ENCODE measurements around the gene ARHGAP22. TPM values are rescaled to one million over a fixed set of nuclear protein-coding genes. Genes with fewer than 3 reads are reported as not detected.

The ARHGAP22 gene
- total RNA-seq, 1 donor from 2014 or later, result 24.5 TPM

DNA sequence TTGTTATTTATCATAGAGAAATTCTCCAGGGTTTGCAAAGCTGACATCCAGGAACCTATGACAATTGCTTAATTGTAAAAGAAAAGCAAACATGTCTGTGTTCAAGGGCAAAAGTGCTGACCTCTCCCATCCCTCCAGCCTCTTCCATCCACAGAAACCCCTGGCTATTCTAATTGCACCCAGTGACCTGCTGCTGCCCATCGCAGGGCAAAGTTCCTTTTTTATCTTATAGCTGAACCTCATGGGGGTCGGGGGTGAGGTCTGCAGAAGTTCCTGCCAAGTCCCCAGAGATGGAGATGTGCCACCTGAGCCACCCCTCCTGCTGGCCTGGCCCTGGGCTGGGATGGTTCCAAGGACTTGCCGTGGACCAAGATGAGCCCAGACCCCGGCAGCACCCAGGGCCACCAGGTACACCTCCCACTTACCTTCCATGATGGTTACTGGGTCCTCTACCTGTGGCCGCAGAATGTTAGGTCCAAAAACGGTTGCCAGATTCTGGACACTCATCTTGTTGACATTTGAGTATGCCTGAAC lies 151.9 kb downstream of the ARHGAP22 start:
- H3K4me3 ChIP-seq (ENCODE audit: low read depth, low read length), result no peak overlapping the region
- no peak for DNase-seq (ENCODE audit: low read depth)
- TF ChIP-seq, protein P1, sequence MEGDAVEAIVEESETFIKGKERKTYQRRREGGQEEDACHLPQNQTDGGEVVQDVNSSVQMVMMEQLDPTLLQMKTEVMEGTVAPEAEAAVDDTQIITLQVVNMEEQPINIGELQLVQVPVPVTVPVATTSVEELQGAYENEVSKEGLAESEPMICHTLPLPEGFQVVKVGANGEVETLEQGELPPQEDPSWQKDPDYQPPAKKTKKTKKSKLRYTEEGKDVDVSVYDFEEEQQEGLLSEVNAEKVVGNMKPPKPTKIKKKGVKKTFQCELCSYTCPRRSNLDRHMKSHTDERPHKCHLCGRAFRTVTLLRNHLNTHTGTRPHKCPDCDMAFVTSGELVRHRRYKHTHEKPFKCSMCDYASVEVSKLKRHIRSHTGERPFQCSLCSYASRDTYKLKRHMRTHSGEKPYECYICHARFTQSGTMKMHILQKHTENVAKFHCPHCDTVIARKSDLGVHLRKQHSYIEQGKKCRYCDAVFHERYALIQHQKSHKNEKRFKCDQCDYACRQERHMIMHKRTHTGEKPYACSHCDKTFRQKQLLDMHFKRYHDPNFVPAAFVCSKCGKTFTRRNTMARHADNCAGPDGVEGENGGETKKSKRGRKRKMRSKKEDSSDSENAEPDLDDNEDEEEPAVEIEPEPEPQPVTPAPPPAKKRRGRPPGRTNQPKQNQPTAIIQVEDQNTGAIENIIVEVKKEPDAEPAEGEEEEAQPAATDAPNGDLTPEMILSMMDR (conservative IDR thresholded peaks at IDR 0.05; ENCODE audit: low read depth, low read length), result no peak

DNA sequence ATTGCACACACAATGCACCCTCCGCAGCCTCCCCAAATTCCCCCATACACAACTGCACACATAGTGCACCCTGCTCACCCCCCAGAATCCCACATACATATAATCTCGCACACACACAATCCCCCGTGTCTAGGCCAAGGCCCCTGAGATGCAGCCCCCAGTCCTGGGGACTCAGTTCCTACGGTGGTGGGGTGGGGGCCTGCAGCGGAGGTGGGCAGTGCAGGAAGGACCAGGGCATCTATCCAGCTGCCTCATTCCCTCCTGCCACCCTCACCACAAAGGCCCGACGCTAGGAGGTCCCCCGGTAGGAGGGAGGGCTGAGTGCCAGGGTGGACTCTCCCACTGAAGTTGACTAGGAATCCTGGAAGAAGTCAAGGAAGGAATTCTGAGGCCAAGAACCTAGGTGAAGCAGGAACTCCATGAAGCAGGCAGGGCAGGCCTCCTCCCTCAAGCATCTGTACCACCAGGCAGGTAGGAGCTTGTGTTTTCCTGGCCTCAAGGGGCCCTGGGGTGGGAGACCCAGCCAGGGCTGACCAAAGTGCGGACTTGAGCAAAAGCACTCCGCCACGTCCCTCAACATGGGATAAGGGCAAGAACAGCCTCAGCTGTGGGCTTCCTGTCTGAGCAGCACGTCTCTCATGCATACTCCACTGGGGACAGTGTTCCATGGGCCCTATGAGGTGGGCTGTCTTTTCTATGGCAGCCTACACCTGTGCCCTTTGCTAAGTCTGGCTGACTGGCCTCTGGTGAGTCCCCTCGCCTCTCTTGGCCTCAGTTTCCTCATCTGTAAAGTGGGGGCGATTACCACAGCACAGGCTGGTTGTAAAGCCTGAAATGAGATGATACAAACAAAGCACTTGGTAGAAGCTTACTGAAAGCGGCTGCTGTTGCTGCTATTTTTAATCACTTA lies 152.6 kb downstream of the ARHGAP22 start:
- no peak overlapping the region for H3K4me3 ChIP-seq (ENCODE audit: low read depth, low read length)
- TF ChIP-seq, protein P1 (conservative IDR thresholded peaks at IDR 0.05; ENCODE audit: low read depth, low read length), result no peak
- DNase-seq (ENCODE audit: low read depth), result no peak

DNA sequence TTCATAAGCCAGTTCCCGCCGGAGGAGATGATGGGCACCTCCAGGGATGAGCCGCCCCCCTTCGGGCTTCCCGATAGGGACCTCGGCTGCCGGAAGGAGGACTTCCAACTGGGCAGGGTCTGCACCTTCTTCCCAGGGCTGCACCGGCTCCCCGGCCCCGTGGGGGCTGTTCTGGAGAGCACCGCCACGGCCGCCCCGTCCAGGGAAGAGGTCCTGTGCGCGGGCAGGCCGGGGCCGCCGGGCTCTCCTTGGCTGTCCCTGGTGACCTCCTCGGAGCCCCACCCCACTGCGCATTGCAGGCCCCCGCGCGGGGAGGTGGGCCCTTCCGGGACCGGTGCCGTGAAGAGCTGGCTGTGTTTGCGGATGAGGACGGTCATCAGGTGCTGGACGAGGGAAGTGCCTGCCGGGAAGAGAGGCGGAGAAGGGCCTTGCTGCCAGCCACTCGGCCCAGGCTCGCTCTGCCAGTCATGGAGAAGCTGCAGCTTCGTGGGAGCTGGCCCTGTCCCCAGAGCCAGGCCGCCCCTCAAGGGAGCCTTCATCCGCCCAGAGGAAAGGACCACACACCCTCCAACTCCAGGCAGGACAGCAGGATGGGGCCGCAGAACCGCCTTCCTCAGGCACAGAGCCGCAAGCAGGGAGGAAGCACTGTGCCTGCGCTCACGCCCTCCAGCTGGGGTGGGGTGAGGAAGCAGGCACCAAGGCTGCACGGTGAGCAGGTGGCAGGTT lies 154.0 kb downstream of the ARHGAP22 start:
- TF ChIP-seq, protein P1 (conservative IDR thresholded peaks at IDR 0.05; ENCODE audit: low read depth, low read length), result no peak
- no peak for DNase-seq (ENCODE audit: low read depth)
- no peak overlapping the region for H3K4me3 ChIP-seq (ENCODE audit: low read depth, low read length)

DNA sequence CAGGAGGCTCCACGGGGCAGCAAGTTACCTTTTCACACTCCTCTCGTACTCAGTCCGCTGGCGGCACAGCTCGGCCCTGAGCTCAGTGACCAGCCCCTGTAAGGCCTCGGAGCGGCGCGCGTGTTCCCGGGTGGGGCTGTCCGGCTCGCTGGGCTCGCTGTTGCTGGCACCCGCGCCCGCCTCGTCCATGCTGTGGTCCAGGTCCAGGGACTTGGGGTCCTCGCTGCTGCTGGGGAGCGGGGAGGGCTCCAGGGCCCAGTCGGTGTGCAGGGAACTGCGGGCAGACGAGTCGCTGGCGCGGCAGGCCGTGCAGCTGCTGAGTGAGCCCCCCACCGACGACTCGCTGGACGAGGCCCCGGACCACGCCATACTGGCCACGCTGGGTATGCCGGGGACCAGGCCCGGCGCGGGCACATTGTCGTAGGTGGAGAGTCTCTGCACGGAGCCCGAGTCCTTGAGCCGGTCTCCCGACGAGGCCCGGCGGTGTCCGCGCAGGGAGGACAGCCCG lies 154.6 kb downstream of the ARHGAP22 start:
- DNase-seq (ENCODE audit: low read depth), result no peak
- no peak overlapping the region for H3K4me3 ChIP-seq (ENCODE audit: low read depth, low read length)
- TF ChIP-seq, protein P1 (conservative IDR thresholded peaks at IDR 0.05; ENCODE audit: low read depth, low read length), result no peak

DNA sequence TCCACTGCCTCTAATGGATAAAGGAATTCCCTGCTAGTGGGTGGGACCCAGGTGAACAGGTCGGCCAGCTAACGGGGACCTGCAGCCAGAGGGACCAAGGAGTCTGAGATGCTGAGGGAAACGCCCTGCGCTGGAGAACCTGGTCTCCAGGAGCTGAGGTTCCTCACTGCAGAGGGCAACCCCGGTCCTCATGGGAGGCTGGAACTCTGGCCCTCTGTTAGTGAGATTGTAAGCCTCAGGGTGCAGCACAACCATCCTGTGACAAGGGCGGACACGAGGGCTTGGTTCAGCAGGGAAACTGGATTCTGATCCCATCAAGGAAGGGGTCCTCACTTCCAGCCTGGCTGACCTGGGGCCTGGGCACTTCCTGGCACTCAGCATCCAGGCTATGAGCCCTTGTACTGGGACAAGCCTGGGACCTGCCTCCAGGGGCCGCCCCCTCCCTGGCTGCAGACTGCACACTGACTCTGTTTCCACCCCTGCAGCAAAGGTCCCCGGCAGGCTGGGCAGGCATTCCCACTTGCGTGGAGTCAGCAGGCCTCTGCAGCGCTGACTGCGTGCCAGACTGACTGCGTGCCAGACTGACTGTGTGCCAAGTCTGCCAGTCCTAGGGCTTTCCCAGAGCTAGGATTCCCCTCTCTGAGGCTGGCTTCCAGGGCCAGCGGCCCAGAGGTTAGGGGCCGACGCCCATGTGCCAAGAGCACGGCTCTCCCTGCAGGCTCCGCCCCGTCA lies 155.2 kb downstream of the ARHGAP22 start:
- DNase-seq (ENCODE audit: low read depth), result no peak
- H3K4me3 ChIP-seq (ENCODE audit: low read depth, low read length), result no peak overlapping the region
- TF ChIP-seq, protein P1 (conservative IDR thresholded peaks at IDR 0.05; ENCODE audit: low read depth, low read length), result no peak

DNA sequence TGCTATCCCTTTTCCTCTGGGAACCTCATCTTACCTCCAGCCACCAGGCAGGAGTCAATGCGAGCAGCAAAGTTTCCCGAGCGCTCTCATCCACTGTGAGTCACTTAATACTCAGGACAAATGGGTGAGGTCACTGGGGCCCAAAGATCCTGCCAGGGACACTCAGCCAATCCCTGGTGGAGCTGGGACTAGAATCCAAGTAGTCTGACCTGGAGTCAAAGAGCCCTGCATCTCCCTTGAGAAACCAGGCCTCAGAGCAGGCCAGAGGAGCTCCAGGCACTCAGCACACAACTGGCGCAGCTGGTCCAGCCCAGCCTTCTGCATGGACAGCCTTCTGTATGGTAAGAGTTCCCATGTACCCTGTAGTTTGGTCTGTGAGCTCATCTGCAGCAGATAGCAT lies 156.1 kb downstream of the ARHGAP22 start:
- DNase-seq (ENCODE audit: low read depth), result no peak
- no peak overlapping the region for H3K4me3 ChIP-seq (ENCODE audit: low read depth, low read length)
- TF ChIP-seq, protein P1 (conservative IDR thresholded peaks at IDR 0.05; ENCODE audit: low read depth, low read length), result no peak
